ENCODE measurements around the gene WTAP.

Gene WTAP

DNA sequence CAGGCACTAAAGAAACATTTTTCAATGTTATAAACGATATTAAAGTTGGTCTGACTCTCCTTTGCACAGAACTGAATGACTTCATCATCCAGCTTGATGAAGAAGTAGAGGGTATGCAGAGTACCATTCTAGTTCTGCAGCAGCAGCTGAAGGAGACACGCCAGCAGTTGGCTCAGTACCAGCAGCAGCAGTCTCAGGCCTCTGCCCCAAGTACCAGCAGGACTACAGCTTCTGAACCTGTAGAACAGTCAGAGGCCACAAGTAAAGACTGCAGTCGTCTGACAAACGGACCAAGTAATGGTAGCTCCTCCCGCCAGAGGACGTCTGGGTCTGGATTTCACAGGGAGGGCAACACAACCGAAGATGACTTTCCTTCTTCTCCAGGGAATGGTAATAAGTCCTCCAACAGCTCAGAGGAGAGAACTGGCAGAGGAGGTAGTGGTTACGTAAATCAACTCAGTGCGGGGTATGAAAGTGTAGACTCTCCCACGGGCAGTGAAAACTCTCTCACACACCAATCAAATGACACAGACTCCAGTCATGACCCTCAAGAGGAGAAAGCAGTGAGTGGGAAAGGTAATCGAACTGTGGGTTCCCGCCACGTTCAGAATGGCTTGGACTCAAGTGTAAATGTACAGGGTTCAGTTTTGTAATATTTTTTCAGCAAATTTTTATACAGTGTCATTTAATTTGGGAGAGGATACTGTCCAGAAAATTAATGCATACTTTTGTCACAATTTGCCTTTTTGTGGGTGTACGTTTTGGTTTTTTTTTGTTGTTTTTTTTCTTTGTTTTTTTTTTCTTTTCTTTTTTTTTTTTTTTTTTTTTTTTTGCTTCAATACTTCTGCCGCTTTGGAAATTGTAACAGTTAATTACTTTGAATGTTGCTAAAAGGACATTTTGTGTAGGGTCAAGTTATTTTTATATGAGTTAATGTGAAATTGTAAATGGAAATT, 27.9 kb downstream of the WTAP start:
- DNase-seq = no peak
- in situ Hi-C loops (cut with MboI; ENCODE audit: low pct_unique_long_range_greater_than_20kb, low sequenced_read_pairs) = no loop called here

- no peak for DNase-seq
- in situ Hi-C loops (cut with MboI; ENCODE audit: low pct_unique_long_range_greater_than_20kb, low sequenced_read_pairs) = no loop called here
These were observed 29.2 kb downstream of the WTAP start for GRCh38 chr6:159756508-159756907.

GRCh38 chr6:159758031-159759001, 31.0 kb downstream of the WTAP start:
- DNase-seq = no peak
- in situ Hi-C loops (cut with MboI; ENCODE audit: low pct_unique_long_range_greater_than_20kb, low sequenced_read_pairs) = no loop called here

- in situ Hi-C loops (cut with MboI; ENCODE audit: low pct_unique_long_range_greater_than_20kb, low sequenced_read_pairs) = no loop called here
- DNase-seq = no peak
These were observed 32.3 kb downstream of the WTAP start for GRCh38 chr6:159759645-159760044.

DNA sequence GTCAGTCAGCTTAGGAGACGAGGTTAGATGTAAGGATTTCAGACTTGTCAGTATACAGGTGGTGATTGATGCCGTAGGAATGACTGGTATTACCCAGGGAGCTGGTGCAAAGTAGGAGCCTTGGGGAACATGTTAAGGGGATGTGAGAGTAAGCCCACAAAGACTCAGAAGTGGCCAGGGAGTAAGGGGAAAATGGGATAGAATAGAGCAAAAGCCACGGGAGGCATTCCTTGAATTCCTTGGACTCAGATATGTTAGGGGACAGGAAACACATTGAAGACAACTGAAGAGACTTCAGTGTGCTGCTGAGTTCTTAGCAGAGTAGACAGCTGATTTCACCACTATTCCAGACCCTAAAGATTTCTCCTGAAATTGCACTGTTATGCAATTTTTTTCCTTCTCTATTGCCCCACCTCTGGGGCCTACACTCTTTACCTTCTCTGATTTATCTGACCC, 33.3 kb downstream of the WTAP start:
- DNase-seq = no peak
- in situ Hi-C loops (cut with MboI; ENCODE audit: low pct_unique_long_range_greater_than_20kb, low sequenced_read_pairs) = no loop called here

DNA sequence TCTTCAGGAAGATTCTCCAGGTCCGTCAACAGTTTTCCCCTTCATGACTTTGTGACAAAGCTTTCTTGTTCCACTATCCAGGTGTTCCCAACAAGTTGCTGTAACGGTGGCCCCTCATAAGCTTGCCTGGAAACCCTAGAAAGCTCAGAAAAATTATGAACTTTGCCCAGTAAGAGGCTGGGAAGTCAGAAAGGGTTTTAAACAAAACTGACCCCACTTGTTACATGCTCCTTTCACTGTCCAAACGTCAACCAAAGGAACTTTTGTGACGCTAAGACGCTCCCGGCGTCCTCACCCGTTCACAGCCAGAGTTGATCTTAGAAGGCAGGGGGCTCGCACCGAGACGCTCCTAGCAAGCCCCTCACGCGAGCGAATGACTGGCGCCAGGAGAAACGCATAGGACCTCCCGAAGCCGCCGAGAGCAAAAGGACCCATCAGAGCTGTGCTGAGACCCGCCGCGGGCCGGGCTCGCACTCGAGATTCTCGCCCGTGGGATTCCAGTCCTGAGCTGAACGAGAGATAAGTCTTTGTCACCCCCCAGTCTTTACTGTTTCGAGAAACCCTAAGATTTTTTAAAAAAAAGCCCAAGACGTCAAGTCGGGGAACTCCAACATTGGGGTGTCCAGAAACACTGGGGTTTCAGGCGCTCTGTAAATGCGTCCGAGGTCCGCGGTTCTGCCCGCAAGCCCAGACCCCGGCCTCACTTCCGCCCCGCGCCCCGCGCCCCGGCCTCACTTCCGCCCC, 34.0 kb downstream of the WTAP start:
- no peak for DNase-seq
- in situ Hi-C loops (cut with MboI; ENCODE audit: low pct_unique_long_range_greater_than_20kb, low sequenced_read_pairs) = no loop called here

- peak; percentile 95 for DNase-seq
- in situ Hi-C loops (cut with MboI; ENCODE audit: low pct_unique_long_range_greater_than_20kb, low sequenced_read_pairs) = no loop called here
These were observed 34.8 kb downstream of the WTAP start, which contains the start of gene ACAT2 for GRCh38 chr6:159761873-159762680. Gene ACAT2, plus strand, starts transcription at chr6:159762045. Its CDS starts 43 bp downstream, at chr6:159762088.

- peak; percentile 32 for DNase-seq
- in situ Hi-C loops (cut with MboI; ENCODE audit: low pct_unique_long_range_greater_than_20kb, low sequenced_read_pairs) = no loop called here
These were observed 35.5 kb downstream of the WTAP start for GRCh38 chr6:159762681-159763293.

DNA sequence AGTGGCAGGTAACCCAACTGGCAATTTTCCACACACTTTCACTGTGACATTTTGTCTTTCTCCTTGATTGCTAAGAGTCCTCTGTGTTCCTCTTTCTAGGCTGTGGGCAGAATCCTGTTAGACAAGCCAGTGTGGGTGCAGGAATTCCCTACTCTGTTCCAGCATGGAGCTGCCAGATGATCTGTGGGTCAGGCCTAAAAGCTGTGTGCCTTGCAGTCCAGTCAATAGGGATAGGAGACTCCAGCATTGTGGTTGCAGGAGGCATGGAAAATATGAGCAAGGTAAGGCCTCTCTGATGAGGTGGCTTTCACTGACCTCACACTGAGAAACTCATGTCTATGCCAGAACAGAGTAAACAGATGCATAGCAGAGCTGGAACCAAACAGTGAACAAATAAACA, 39.6 kb downstream of the WTAP start:
- no peak for DNase-seq
- in situ Hi-C loops (cut with MboI; ENCODE audit: low pct_unique_long_range_greater_than_20kb, low sequenced_read_pairs) = no loop called here

DNA sequence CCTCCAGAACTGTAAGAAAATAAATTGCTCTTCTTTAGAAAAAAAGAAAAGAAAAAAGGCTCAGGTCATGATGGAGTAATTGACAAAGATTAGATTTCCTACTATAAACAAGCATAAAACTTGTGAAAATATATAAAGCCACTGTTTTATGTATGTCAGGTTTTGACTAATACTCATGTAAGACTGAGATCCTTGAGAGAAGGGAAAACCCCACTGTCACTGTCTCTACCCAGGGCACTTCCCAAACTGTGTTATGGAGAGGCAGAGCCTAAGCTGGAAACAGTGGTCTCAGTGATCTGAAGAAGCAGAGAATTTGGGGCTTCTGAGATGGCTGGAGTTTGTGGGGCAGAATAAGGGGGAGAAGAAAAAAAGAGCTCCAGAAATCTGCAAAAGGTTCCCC, 42.2 kb downstream of the WTAP start:
- in situ Hi-C loops (cut with MboI; ENCODE audit: low pct_unique_long_range_greater_than_20kb, low sequenced_read_pairs) = no loop called here
- no peak for DNase-seq

- DNase-seq = no peak
- in situ Hi-C loops (cut with MboI; ENCODE audit: low pct_unique_long_range_greater_than_20kb, low sequenced_read_pairs) = no loop called here
These were observed 44.9 kb downstream of the WTAP start for GRCh38 chr6:159772196-159772595.

DNA sequence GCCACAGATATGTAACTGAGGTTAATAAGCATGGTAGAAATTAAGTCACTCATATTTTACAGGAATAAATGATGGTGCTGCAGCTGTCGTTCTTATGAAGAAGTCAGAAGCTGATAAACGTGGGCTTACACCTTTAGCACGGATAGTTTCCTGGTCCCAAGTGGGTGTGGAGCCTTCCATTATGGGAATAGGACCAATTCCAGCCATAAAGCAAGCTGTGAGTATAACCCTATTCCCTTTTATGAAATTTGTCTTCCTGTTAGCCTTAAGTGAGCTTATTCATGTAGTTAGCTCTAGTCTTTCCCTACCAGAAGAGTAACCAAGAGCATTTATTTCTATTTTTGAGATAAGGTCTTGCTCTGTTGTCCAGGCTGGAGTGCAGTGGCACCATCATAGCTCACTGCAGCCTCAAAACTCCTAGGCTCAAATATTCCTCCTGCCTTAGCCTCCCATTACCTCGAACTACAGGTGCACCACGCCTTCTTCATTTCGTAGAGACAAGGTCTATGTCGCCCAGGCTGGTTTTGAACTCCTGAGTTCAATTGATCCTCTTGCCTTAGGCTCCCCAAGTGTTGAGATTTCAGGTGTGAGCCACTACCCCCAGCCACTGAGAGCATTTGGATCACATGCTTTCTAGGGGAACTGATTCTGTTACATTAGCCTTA, 50.1 kb downstream of the WTAP start:
- in situ Hi-C loops (cut with MboI; ENCODE audit: low pct_unique_long_range_greater_than_20kb, low sequenced_read_pairs) = no loop called here
- DNase-seq = no peak

- in situ Hi-C loops (cut with MboI; ENCODE audit: low pct_unique_long_range_greater_than_20kb, low sequenced_read_pairs) = no loop called here
- DNase-seq = no peak
These were observed 50.8 kb downstream of the WTAP start for GRCh38 chr6:159778131-159778530.

GRCh38 chr6:159778542-159779103, 51.3 kb downstream of the WTAP start:
- in situ Hi-C loops (cut with MboI; ENCODE audit: low pct_unique_long_range_greater_than_20kb, low sequenced_read_pairs) = no loop called here
- DNase-seq = no peak

DNA sequence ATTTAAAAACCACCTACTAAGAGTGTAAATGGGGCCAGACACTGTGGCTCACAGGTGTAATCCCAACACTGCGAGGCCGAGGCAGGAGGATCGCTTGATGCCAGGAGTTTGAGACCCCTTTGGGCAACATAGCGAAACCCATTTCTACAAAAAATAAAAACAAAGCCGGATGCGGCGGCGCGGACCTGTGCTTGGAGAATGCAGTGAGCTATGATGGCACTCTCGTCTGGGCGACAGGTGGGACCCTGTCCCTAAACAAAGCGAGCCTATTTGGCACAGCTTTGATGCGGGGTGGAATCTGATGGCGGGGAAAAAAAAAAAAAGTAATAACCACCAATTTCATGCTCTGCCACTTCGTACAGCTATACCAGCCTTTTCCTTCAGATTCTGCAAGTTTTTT, 61.0 kb downstream of the WTAP start:
- in situ Hi-C loops (cut with MboI; ENCODE audit: low pct_unique_long_range_greater_than_20kb, low sequenced_read_pairs) = no loop called here
- no peak for DNase-seq

GRCh38 chr6:159788753-159789376, 61.6 kb downstream of the WTAP start:
- in situ Hi-C loops (cut with MboI; ENCODE audit: low pct_unique_long_range_greater_than_20kb, low sequenced_read_pairs) = no loop called here
- no peak for DNase-seq

Measured in KBM-7 (cell line).